Measurements from ENCODE around the gene ZBTB3. TPM values are rescaled to one million over a fixed set of nuclear protein-coding genes. Genes with fewer than 3 reads are reported as not detected.

Gene ZBTB3
- total RNA-seq, 2 experiments from 2014 or later: 9.8 to 11.8 TPM

- ATAC-seq (no peak), DNase-seq (no peak)
- intact Hi-C loops (cut with micrococcal nuclease): loop anchor here (5.0 kb wide), 2 partner anchors 43 to 93 kb away; partner anchors contain the start of genes SLC3A2, STX5 and TEX54
- peaks cover 46% of the 10 kb centered on the region for H3K4me1 Mint-ChIP-seq (ENCODE audit: low read depth)
- ChIA-PET POLR2A (interaction anchor here (0.5 to 11.0 kb wide), 11 partner anchors 15 to 148 kb away, joined by 3 to 228 read pairs (median 4); partner anchors contain the start of genes HNRNPUL2, NXF1, STX5 and TEX54), CTCF (interaction anchor here (0.9 to 5.3 kb wide), 7 partner anchors 12 to 94 kb away, joined by 3 to 33 read pairs (median 4); partner anchors contain the start of genes NXF1, POLR2G, TTC9C and WDR74)
- no peaks in the 10 kb centered on the region for H3K27me3 Mint-ChIP-seq
- H3K9me3 Mint-ChIP-seq: no peaks in the 10 kb centered on the region
- H3K36me3 Mint-ChIP-seq (ENCODE audit: low read depth): peaks cover 53% of the 10 kb centered on the region
- peak overlapping the region; percentile 91 for H3K27ac Mint-ChIP-seq
- TF ChIP-seq CTCF (IDR thresholded peaks at IDR 0.05): no peak
- H3K4me3 Mint-ChIP-seq: peak overlapping the region; percentile 95
Observed at GRCh38 chr11:62788991-62789390, 35.0 kb upstream of the ZBTB3 start.

GRCh38 chr11:62787005-62787759, 33.2 kb upstream of the ZBTB3 start, which contains the start of gene TMEM179B:
Gene TMEM179B, plus strand, starts transcription at chr11:62787402. Its CDS starts 30 bp downstream, at chr11:62787432.
- H3K27me3 Mint-ChIP-seq: no peaks in the 10 kb centered on the region
- H3K4me3 Mint-ChIP-seq: peak within 1 kb of the TSS; percentile 95
- ChIA-PET POLR2A (interaction anchor here (0.6 to 11.0 kb wide), 28 partner anchors 9 to 518 kb away, joined by 3 to 228 read pairs (median 5); partner anchors contain the start of genes HNRNPUL2, LBHD1, NXF1 and POLR2G), CTCF (interaction anchor here (0.7 to 5.3 kb wide), 50 partner anchors 9 to 1079 kb away, joined by 3 to 74 read pairs (median 8); partner anchors contain the start of genes HNRNPUL2, NXF1, POLR2G and SLC3A2)
- DNase-seq: peak; percentile 100
- intact Hi-C loops (cut with micrococcal nuclease): loop anchor here (5.0 kb wide), 2 partner anchors 45 to 95 kb away; partner anchors contain the start of genes SLC3A2, STX5 and TEX54
- peak; percentile 75 for ATAC-seq
- peaks cover 41% of the 10 kb centered on the region for H3K4me1 Mint-ChIP-seq (ENCODE audit: low read depth)
- peak; percentile 69 for TF ChIP-seq CTCF (IDR thresholded peaks at IDR 0.05)
- H3K9me3 Mint-ChIP-seq: no peaks in the 10 kb centered on the region
- H3K36me3 Mint-ChIP-seq (ENCODE audit: low read depth): peaks cover 52% of the 10 kb centered on the region
- peak within 1 kb of the TSS; percentile 95 for H3K27ac Mint-ChIP-seq

- Mint-ChIP-seq H3K4me3 (peak overlapping the region; percentile 89), H3K36me3 (ENCODE audit: low read depth) (peaks cover 46% of the 10 kb centered on the region), H3K4me1 (ENCODE audit: low read depth) (peaks cover 37% of the 10 kb centered on the region), H3K9me3 (no peaks in the 10 kb centered on the region), H3K27ac (peak overlapping the region; percentile 95), H3K27me3 (no peaks in the 10 kb centered on the region)
- DNase-seq: peak; percentile 91
- peak; percentile 65 for ATAC-seq
- intact Hi-C loops (cut with micrococcal nuclease): loop anchor here (1.0 to 5.0 kb wide), 3 partner anchors 46 to 96 kb away; partner anchors contain the start of genes SLC3A2, STX5 and TEX54
- POLR2A ChIA-PET: interaction anchor here (0.7 to 11.0 kb wide), 28 partner anchors 9 to 195 kb away, joined by 3 to 228 read pairs (median 5); partner anchors contain the start of genes CSKMT, HNRNPUL2, LBHD1 and NXF1
- TF ChIP-seq CTCF (IDR thresholded peaks at IDR 0.05): peak; percentile 99
- CTCF ChIA-PET: interaction anchor here (0.6 to 5.3 kb wide), 58 partner anchors 8 to 1080 kb away, joined by 3 to 74 read pairs (median 7); partner anchors contain the start of genes HNRNPUL2, NXF1, POLR2G and SLC3A2
Observed at GRCh38 chr11:62786318-62787004, 32.5 kb upstream of the ZBTB3 start.

DNA sequence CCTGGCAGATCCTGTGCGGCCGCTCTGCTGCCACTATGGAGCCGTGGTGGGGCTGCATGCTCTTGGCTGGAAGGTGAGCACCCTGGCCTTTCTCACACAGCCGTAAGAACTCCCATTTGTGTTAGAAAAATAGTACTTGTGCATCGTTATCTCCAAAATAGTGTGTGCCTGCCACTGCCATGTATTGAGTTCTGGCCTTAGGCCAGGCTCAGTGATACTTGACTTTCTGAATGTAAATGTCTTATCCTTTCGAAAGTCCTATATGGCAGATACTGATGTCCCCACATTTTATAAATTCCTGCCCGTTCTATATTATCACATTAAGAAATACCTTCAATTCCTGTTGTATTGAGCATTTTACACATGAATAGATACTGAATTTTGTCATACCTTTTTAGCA, 28.8 kb upstream of the ZBTB3 start:
- ATAC-seq: no peak
- H3K27me3 Mint-ChIP-seq: no peaks in the 10 kb centered on the region
- CTCF ChIA-PET: interaction anchor here (0.7 kb wide), 1 partner anchor 815 kb away, joined by 3 read pairs; no protein-coding TSS in a partner anchor

More for the DNA sequence above, 28.8 kb upstream of the ZBTB3 start:
- Mint-ChIP-seq H3K4me1 (ENCODE audit: low read depth) (peaks cover 15% of the 10 kb centered on the region), H3K9me3 (no peaks in the 10 kb centered on the region), H3K27ac (no peak overlapping the region), H3K4me3 (no peak overlapping the region), H3K36me3 (ENCODE audit: low read depth) (peaks cover 25% of the 10 kb centered on the region)
- DNase-seq: no peak
- POLR2A ChIA-PET: no interaction called here
- TF ChIP-seq CTCF (IDR thresholded peaks at IDR 0.05): no peak
- intact Hi-C loops (cut with micrococcal nuclease): no loop called here

Data from activated CD8-positive, alpha-beta T cell treated with anti-CD3 and anti-CD28 coated beads for 36 hours (primary cell).